Lower leg skin (tissue), 3 donors: ENCODE measurements around the gene DCHS1.

Experiments
- CTCF ChIP-seq, 3 donors: fragments of 450-650 bp; IDR thresholded peaks; one replicate each; pipeline ENCODE4 v1.5.1; 2016; ENCODE audit warnings: antibody characterized with exemption in 3 of 3, mild to moderate bottlenecking in 3 of 3, moderate library complexity in 2 of 3
- POLR2A ChIP-seq, 2 donors: fragments of 450-650 bp; IDR thresholded peaks; one replicate each; pipeline ENCODE4 v1.6.1; 2016 to 2017; ENCODE audit warnings: antibody characterized with exemption in 2 of 2, mild to moderate bottlenecking in 1 of 2, moderate library complexity in 1 of 2

- TF ChIP-seq CTCF (IDR thresholded peaks at IDR 0.05), result no peak
- no peak for TF ChIP-seq POLR2A (IDR thresholded peaks at IDR 0.05)
These were observed 14.7 kb upstream of the DCHS1 start for GRCh38 chr11:6670202-6670830.
